Parathyroid adenoma (tissue), 2 donors: ENCODE results near the gene TMEM89.

Experiments used
- H2AFZ ChIP-seq: fragments of 300-600 bp; sonication (generic); one replicate; pipeline ENCODE4 v1.7.0; 2017; ENCODE audit warnings: antibody characterized with exemption, mild to moderate bottlenecking
- H3K27ac ChIP-seq: fragments of 300-600 bp; sonication (generic); one replicate; pipeline ENCODE4 v1.7.0; 2017
- H3K27me3 ChIP-seq: fragments of 300-600 bp; sonication (generic); one replicate; pipeline ENCODE4 v1.7.0; 2017; ENCODE audit warnings: low read length; ENCODE audit not compliant: control insufficient read depth, insufficient read depth
- H3K36me3 ChIP-seq: fragments of 300-600 bp; sonication (generic); one replicate; pipeline ENCODE4 v1.7.0; 2017; ENCODE audit warnings: low read length; ENCODE audit not compliant: control insufficient read depth, insufficient read depth
- H3K4me1 ChIP-seq: fragments of 300-600 bp; sonication (generic); one replicate; pipeline ENCODE4 v1.7.0; 2017; ENCODE audit warnings: control low read depth
- H3K4me2 ChIP-seq: fragments of 300-600 bp; sonication (generic); one replicate; pipeline ENCODE4 v1.7.0; 2017; ENCODE audit warnings: low read length
- H3K4me3 ChIP-seq: fragments of 300-600 bp; sonication (generic); one replicate; pipeline ENCODE4 v1.7.0; 2017; ENCODE audit warnings: low read depth, low read length
- H3K79me2 ChIP-seq: fragments of 300-600 bp; sonication (generic); one replicate; pipeline ENCODE4 v1.7.0; 2017; ENCODE audit warnings: control low read depth
- H3K9ac ChIP-seq: fragments of 300-600 bp; sonication (generic); one replicate; pipeline ENCODE4 v1.7.0; 2017; ENCODE audit warnings: mild to moderate bottlenecking
- H3K9me3 ChIP-seq: fragments of 300-600 bp; sonication (generic); one replicate; pipeline ENCODE4 v1.7.0; 2017; ENCODE audit warnings: low read length; ENCODE audit not compliant: control insufficient read depth
- CTCF ChIP-seq: fragments of 300-600 bp; sonication (generic); IDR thresholded peaks from one replicate; pipeline ENCODE4 v1.7.0; 2017; ENCODE audit warnings: antibody characterized with exemption, mild to moderate bottlenecking
- donor health status: primary hyperparathyroidism.

Gene TMEM89

GRCh38 chr3:48624767-48625166 is 3.2 kb upstream of the TMEM89 start:
- TF ChIP-seq CTCF, result no peak
- Histone ChIP-seq H3K79me2 (no peaks in the 10 kb centered on the region), H3K27me3 (no peaks in the 10 kb centered on the region), H3K4me1 (no peaks in the 10 kb centered on the region), H3K27ac (no peak overlapping the region), H3K9me3 (no peaks in the 10 kb centered on the region), H3K9ac (no peak overlapping the region), H3K4me2 (no peak overlapping the region), H3K4me3 (no peak overlapping the region), H2AFZ (no peak overlapping the region), H3K36me3 (no peaks in the 10 kb centered on the region)

GRCh38 chr3:48623851-48624547 is 2.4 kb upstream of the TMEM89 start:
- H3K27me3 ChIP-seq, result no peaks in the 10 kb centered on the region
- no peak overlapping the region for H3K4me2 ChIP-seq
- no peak overlapping the region for H2AFZ ChIP-seq
- no peak overlapping the region for H3K9ac ChIP-seq
- H3K79me2 ChIP-seq, result no peaks in the 10 kb centered on the region
- no peak overlapping the region for H3K4me3 ChIP-seq
- no peaks in the 10 kb centered on the region for H3K9me3 ChIP-seq
- TF ChIP-seq CTCF, result no peak
- H3K36me3 ChIP-seq, result no peaks in the 10 kb centered on the region
- no peaks in the 10 kb centered on the region for H3K4me1 ChIP-seq
- no peak overlapping the region for H3K27ac ChIP-seq

GRCh38 chr3:48619541-48620524 is 1.7 kb downstream of the TMEM89 start:
- Histone ChIP-seq H3K27ac (no peak overlapping the region), H3K36me3 (no peaks in the 10 kb centered on the region), H3K9me3 (no peaks in the 10 kb centered on the region), H3K4me1 (no peaks in the 10 kb centered on the region), H3K27me3 (no peaks in the 10 kb centered on the region), H3K9ac (no peak overlapping the region), H2AFZ (no peak overlapping the region), H3K4me3 (no peak overlapping the region), H3K79me2 (no peaks in the 10 kb centered on the region), H3K4me2 (no peak overlapping the region)
- TF ChIP-seq CTCF, result no peak

- TF ChIP-seq CTCF, result no peak
- H3K79me2 ChIP-seq, result no peaks in the 10 kb centered on the region
- H3K36me3 ChIP-seq, result no peaks in the 10 kb centered on the region
- H3K27me3 ChIP-seq, result no peaks in the 10 kb centered on the region
- no peaks in the 10 kb centered on the region for H3K9me3 ChIP-seq
- no peaks in the 10 kb centered on the region for H3K4me1 ChIP-seq
- H3K4me2 ChIP-seq, result no peak overlapping the region
- H3K27ac ChIP-seq, result no peak overlapping the region
- no peak overlapping the region for H3K4me3 ChIP-seq
- no peak overlapping the region for H3K9ac ChIP-seq
- no peak overlapping the region for H2AFZ ChIP-seq
These were observed 4.0 kb downstream of the TMEM89 start for GRCh38 chr3:48617559-48617958.
